HPDE6-E6E7 (cell line): ENCODE measurements around the gene FAM9C.

Source experiments
- DNase-seq: peaks from one replicate; pipeline ENCODE4 v3.0.0; 2011; ENCODE audit warnings: missing footprints; ENCODE audit errors: extremely low spot score

The FAM9C gene

DNA sequence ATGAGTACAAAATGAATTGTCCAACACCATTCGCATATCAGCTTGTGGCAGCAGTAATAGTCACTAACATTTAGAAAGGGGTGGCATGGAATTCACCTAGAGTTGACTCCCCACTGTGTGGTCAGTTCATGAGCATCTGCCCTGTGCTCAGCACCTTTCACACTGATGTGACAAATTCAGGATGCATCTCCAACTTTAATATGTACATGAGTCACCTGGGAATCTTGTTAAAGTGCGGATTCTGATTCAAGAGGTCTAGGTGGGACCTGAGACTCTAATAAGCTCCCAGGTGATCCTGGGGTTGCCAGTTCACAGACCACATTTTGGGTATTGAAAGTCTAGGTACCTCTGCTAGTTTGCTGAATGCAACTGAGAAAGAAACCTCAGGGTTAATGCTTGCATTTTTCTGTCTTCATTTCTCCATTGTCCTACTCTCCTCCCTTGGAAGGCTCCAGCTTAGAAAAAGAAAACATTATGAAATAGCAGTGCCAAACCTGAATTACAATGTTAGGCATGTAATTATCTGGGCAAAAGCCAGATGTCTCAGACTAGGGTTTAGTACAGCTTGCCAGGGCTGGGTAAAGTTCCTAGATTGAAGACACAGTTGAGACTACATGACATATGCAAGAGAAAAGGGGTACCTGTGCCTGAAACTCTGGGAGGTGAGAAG lies 36.8 kb downstream of the FAM9C start:
- no peak for DNase-seq

DNA sequence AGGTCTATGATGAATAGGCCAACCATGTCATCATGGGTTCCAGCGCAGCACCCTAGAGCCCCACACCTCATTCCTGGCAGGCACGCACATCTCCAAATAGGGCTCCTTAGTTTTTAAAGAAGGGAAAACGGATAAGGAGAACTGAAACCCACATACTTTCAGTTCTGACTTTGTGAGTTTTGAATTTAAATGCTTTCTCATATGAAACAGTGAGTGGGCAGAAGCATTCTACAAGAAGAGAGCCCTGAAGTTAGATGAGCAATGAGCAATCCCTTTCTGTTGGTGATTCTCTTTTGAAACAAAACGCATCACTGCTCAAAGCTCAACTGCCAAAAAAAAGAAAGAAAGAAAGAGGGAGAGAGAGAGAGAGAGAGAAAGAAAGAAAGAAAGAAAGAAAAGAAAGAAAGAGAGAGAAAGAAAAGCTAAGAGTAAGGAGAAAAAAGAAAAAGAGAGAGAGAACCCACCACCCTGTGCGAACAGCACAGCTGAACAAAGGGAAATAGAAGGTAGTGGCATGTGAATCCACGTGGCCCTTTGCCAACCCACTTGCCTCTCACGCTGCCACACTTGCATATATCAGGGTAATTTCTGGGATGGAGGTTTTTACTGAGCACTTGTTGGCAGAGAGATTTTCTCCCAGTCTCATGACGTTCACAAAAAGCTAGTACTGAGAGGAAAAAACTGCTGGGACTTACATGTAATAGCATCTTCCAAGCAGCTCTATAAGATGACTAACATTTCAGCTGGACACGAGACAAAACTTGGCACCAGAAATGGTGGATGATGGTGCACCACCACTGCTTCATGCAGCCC lies 38.6 kb downstream of the FAM9C start:
- no peak for DNase-seq

DNA sequence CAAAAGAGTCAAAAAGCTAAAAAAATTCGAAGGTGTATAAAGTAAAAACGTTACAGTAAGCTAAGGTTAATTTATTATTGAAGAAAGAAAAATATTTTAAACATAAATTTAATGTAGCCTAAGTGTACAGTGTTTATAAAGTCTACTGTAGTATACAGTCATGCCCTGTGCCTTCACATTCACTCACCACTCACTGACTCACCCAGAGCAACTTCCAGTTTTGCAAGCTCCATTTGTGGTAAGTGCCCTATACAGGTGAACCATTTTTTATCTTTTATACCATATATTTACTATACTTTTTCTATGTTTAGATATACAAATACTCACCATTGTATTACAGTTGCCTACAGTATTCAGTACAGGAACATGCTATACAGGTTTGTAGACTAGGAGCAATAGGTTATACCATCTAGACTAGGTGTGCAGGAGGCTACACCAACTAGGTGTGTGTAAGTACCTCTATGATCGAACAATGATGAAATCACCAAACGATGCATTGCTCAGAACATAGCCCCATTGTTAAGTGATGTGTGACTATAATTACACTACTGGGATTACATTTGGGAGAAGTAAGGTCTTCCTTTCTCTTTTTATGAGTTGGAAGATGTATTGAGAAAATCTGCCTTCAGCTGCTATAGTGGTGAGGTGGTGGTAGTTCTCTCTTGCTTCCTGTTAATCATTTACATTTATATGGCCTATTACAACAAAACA lies 42.3 kb downstream of the FAM9C start:
- DNase-seq: no peak

DNA sequence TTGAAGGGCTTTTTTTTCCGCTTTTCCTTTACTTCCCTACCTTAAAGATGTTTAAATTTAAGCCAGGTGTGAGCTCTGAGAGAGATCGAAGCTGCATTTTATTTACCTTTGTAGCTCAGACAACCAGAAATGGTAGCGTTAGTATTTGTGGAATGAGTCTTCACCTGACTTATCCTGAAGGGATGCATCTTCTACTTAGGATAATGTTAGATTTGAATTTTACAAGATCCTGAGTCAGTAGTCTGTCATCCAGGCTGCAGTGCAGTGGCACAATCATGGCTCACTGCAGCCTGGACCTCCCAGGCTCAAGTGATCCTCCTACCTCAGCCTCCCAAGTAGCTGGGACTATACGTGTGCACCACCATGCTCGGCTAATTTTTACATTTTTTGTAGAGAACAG lies 43.3 kb downstream of the FAM9C start:
- no peak for DNase-seq

DNA sequence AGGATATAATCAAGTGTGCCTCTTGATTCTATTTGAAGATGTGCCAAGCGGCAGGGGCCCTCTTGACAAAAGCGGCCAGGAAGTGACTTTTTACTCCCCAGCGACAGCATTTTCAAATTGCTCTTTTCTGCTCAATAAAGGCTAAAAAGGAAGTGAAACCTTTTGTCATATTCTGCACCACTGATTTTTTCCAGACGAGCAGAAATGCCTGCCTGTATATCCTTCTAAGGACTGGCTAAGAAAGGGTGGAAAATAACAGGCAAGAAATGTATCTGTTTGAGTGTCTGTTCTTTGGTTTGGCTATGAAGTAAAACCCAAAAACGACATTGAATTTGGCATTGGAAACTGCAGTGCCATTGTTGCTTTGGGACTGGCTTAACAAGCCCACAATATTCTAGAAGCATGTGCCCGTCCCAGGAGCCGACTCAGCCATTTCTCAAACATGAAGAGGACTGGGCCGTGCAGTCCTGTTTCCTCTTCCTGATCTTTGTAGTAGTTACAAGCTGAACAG lies 44.1 kb downstream of the FAM9C start:
- DNase-seq: no peak

DNA sequence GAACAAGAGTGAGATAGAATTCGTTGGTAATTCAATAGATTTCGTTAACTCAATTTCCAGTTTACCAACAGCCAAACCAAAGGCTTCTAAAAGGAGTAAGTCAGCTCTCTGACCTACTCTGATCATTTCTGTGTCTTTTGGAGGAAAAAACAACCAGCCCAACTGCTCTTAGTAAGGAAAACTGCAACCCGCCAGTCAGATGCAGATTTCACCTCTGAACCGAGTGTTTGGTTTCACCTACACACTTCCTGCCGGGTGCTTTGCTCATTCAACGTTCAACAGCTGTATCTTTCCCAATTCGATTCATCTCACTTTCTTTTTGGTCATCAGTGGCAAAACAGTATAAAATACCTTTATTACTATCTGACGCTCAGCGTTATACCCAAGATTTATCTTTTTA lies 45.0 kb downstream of the FAM9C start:
- no peak for DNase-seq

DNA sequence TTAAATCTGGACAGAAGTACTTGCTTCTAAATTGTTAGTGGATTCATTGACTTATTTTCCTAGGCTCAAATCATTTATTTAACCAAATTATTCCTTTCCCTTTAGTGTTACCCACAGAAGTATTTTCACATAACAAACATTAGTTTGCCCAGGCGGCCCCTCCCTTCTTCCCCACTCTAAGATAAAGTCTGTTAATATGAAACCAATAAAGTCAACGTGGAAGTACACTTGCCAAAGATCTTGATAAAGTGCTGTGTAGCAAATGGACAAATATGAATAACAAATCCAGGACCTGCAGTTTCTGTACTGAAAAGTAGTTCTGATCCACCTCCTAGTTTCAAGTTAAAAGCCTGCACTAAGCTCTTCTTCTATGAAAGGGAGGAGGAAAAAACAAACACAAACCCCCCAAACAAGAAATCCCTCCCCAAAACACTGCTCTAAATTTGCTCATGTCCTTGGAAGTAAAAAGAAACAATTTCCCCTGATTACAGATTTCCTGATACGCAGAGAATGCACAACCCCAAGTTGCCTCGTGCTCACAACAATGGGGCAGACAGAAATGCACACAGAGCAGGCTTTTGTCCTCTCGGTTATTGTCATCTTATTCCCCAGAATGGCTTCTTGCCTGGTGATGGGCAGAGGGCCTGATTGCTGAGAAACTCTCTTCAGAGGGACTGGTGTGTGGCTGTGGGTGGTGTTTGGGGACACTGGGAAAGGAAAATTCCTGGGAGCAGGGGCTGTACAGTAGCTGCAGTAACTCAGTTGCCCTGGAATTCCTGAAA lies 46.3 kb downstream of the FAM9C start:
- no peak for DNase-seq

DNA sequence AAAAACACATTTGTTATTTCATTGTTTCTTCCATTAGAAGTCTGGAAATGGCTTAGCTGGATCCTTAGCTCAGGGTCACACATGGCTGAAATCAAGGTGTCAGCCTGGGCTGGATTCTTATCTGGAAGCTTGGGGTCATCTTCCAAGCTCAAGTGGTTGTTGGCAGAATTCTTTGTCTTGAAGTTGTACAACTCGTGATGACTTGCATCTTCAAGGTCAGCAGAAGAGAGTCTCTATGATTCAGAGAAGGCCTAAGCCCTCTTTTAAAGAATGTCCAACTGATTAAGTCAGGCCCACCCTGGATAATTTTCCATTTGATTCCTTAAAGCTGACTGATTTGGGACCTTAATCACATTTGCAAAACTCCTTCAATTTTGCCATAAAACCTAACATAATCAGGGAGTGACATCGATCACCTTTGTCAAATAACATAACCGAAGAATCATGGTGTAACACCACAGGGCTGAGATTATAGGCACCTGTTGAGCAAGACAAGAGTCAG lies 47.4 kb downstream of the FAM9C start:
- no peak for DNase-seq

DNA sequence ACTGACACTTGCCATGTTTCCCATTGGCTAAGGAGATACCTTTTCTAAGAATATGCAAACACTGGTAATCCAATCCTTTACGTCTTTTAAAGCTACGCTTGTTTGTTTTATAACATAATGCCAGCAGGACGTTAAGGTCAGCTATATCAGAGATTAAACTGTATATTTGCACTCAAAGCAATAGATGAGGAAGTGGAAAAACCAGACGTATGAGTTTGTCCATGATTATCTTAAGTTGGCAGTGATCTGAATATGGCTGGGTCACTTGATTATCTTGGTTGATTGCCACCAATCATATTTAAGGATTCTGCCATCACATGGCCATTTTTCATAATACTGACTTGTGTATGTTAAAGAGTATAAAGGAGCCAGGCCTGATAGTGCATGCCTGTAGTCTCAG lies 50.1 kb downstream of the FAM9C start:
- no peak for DNase-seq

DNA sequence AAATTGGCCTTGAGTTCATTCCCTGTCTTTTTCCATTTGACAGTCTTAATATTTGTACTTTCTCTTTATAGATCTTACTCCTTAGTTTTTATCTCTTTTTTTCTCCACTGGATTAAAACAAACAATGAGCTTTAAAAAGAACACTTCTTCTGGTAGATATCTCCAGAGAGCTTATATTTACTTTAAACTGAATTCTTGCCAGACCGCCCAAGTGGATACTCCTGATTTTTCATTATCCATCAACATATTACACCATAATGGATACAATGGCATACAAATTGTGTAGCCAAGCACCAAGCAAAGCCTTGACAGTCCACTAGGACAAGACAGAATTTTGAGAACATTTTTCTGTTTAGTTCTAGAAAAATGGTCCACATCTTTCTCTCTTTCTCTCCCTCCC lies 50.6 kb downstream of the FAM9C start:
- DNase-seq: no peak

DNA sequence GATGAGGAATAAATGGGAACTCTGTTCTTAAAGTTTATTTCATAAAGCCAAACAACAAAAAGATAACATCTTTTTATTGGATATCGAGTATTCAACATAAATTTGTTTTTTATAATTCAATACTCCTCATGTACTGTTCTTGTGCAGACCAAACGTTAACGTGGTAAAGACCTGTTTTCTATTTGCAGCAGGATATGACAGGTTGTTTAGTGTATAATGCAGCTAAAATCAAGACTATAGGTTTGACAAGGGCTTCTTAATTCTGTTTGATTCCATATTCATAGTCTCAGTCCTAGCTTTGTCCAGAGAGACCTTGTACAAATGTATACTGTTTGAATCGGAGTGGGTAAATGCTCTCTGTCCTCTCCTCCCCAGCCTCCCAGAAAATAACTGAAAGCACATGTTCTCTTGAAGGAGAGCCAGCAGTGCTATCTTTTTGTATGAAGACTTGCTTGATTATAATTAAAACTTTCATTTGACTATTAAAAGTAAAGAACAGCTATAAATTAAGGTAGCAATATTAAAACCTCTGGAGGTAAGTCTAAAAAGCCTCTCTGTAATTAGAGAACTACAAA lies 51.8 kb downstream of the FAM9C start:
- no peak for DNase-seq

DNA sequence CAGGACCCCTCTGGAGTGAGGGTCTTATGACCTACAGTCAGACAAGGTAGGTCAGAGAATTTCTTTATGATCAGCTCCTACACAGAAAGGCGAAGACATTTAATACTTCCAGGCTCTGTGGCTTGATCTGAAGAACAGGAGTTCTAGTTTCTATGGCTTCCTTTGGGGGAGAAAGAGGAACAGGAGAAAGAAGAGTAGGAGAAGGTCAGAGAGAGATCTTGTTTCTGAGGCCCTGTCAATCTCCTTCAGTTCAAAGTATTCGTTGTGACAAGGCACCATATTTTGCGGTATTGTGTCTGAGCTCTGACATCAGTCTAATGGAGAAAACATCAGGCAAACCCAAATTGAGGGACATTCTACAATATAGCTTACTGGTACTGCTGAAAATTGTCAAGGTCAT lies 52.8 kb downstream of the FAM9C start:
- no peak for DNase-seq

DNA sequence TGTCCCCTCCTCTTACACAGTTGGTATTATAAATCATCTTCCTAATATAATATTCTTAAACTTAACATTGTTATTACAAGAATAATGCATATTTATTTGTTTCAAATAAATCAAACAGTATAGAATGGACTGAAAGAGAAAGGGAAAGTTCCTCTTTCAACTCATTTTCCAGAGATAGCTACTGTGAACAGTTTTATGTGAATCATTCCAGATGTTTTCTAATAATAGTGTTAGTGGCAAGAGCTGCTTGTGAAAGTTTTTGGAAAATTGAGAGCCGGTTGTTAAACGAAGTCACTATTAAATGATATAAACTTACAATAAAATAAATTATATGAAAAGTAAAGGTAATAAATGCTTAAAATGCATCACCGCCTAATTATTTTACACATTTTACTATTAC lies 55.0 kb downstream of the FAM9C start:
- no peak for DNase-seq

DNA sequence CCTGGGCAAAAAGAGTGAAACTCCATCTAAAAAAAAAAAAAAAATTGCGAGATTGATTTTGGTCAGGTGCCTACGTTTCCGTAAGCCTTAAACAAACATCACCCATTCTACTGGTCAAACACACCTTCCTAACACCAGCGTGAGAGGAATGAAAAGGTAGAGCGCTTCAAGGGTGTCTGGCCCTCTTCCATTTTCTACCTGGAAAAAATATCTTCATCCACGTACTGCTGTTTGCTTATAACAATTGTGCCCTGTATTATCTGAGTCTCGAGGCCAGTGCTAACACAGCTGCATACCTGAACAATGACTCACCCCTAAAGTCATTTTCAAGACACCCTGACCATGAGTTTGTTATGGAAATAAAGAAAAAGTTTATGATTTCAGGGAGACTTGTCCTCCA lies 55.6 kb downstream of the FAM9C start:
- DNase-seq: peak; percentile 49

DNA sequence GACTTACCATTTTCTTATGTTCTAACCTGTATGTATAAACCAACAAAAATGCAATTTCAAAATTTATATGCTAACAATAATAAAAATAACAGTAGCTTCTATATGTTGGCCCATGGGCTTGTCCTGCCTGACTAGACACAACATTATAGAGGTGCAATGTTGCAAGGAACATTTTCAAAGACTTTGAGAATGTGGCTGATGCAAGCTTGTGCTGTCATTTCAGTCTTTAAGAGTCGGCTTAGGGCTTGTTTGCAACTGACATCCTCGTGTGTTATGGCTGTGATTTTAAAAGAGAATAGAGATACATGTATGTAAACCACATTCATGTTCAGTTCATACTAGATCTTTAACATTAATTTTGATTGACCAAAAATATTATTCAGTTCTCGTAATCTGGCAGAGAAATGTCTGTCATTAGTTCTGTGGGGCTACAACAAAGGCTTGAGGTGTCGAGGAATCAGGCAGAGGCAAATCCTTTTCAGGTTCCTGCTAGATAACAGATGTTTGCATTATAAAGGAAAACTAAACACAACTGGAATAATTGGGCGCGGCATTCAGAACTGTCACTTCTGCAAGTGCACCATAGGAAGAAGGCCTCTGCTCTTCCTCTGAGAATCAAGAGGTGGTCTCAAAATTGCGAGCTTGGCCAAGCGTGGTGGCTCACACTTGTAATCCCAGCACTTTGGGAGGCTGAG lies 56.4 kb downstream of the FAM9C start:
- DNase-seq: no peak

DNA sequence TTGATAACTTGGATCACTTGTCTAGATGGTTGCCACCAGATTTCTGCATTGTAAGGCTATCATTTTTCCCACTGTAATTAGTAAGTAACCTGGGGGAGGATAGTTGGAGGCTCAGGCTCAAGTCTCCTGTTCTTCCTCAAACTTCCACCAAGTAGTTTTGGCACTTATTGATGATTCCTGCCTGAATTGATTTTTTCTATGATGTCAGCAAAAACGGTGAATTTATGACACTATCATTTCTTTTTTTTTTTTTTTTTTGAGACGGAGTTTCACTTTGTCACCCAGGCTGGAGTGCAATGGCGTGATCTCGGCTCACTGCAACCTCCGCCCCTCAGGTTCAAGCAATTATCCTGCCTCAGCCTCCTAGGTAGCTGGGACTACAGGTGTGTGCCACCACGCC lies 57.1 kb downstream of the FAM9C start:
- DNase-seq: no peak

DNA sequence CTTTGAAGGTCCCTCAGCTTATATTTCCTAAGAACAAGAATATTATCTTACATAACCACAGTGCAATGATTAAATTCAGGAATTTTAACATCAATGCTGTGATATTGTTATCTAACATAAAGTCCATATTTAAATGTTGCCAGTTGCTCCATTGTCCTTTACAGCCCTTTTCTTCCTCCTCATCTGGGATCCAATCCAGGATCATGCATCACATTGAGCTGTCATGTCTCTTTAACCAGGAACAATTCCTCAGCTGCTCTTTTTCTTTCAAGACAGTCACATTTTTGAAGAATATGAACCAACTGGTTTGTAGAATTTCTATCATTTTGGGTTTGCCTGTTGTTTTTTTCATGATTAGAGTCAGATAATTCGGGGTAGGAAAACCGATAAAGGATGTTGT lies 57.5 kb downstream of the FAM9C start:
- DNase-seq: no peak

DNA sequence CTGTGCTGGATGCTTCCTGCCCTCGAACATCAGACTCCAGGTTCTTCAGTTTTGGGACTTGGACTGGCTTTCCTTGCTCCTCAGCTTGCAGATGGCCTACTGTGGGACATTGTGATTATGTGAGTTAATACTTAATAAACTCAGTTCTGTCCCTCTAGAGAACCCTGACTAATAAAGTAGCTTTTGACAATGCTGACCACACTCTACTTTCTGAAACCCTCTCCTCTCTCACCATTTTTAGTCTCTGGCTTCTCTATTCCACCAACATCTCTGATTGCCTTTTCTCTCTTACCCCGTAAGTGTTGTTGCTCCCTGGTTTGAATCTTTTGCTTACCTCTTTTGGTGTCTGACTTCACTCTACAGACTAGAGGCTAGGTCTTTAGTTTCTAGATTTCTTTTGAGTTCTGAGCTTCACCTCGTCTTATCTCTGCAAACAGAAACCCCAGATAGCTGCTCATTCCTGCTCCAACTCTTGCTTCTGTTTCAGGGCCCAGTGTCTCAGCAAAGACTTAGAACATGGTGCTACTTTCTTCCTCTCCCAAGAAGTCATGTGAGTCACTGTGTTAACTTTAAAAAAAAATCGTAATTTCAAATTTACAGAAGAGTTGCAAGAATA lies 58.1 kb downstream of the FAM9C start:
- no peak for DNase-seq
